GM13977 (cell line): Measurements from ENCODE around the gene COL4A1.

Experiments used
- DNase-seq: peaks from one replicate; pipeline ENCODE4 v3.0.0; 2012; ENCODE audit warnings: low spot score
- CTCF ChIP-seq: IDR thresholded peaks from 2 replicates; pipeline ENCODE4 v1.5.1; 2012; ENCODE audit warnings: mild to moderate bottlenecking, control low read depth; ENCODE audit not compliant: insufficient read depth; ENCODE audit errors: extremely low read depth, missing control alignments
- in situ Hi-C: fragments of 300-500 bp; cut with MboI; formaldehyde crosslinking; loops from one replicate; pipeline ENCODE4 v1.12.0; 2022; ENCODE audit warnings: low sequenced_read_pairs, low pct_unique_long_range_greater_than_20kb, mixed read lengths, inconsistent platforms; ENCODE audit not compliant: unreplicated experiment

COL4A1 gene

GRCh38 chr13:110256126-110256905 lies 50.6 kb downstream of the COL4A1 start:
- no peak for DNase-seq
- in situ Hi-C loops, result no loop called here
- no peak for TF ChIP-seq CTCF

GRCh38 chr13:110254751-110255553 lies 52.0 kb downstream of the COL4A1 start:
- DNase-seq, result no peak
- TF ChIP-seq CTCF, result no peak
- in situ Hi-C loops, result no loop called here

DNA sequence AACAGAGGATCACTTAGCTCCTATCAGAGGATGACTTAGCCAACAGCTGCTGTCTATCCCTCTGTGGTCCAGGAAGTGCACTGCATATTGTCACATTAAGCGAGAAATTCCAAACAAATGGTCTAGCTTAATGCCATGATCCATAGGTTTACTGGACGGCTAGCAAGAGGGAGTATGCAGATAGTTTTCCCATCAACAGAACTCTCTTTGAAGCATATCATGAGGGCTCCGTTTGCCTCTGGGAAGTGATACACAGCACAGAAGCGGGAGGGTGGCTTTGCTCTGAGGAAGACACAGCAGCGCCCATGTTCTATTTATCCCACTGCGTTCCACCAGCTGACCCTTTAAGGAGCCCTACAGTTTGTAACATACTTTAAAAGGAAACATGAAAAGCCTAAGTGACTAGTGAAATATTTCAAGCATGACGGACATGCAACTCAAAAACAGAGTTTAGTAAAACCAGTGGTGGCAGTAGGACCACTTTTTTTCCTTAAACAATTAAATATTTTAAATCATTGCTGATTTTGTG lies 52.7 kb downstream of the COL4A1 start:
- in situ Hi-C loops, result no loop called here

DNA sequence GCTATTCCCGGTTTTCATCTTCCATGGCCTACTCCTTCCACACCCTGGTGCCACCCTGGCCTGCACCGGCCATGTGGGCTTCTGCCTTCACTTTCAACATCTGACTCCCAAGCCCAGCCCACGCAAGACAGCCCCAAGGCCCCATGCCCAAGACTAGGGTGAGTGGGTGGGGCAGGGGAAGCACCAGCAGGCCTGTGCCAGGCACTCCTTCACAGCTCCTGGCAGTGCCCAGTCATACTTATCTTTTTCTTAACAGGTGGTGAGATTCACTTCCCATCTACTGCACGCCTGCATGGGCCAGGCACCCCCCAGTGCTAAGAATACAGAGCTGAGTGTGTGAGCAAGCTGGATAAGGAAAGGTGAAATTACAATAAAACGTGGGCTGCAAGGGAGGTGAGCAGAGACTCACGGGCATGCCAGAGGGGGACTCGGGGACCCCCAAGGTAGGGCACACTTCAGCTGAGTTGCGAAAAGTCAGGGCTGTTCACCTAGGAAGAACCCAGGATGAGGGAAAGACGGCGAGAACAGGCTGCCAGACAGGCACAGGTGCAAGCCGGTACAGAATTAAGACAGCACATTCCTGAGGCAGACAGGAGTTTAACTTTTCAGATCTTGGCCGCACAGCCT lies 55.7 kb downstream of the COL4A1 start:
- no peak for DNase-seq
- in situ Hi-C loops, result no loop called here
- no peak for TF ChIP-seq CTCF

More for the DNA sequence above, 52.7 kb downstream of the COL4A1 start:
- DNase-seq, result no peak
- no peak for TF ChIP-seq CTCF

- no peak for DNase-seq
- in situ Hi-C loops, result no loop called here
- TF ChIP-seq CTCF, result no peak
Measured at GRCh38 chr13:110250258-110250891, 56.6 kb downstream of the COL4A1 start.

DNA sequence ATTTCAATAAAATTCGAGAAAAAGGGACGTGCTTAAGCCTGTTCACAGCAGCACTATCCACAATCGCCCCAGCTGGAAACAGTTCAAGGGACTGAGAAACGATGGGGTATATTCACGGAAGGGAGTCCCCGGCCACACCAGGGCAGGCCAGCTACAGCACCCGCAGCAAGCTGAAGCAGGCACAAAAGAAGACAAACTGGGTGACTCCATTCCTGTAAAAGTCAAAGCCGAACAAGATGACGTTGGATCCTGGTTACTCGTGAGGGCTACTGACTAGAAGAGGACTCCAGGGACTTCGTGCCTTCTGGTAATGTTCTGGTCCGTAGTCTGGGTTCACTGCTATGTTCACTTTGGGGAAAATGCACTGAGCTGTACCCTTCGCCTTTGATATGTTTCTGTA lies 57.6 kb downstream of the COL4A1 start:
- no peak for TF ChIP-seq CTCF
- in situ Hi-C loops, result no loop called here
- DNase-seq, result no peak
